ENCODE data around the gene HPN.
"Not testable (repeated sequence)": the region's sequence is repeated elsewhere in the genome, so short reads cannot be mapped to it uniquely, and the experiment has no call there.

HPN gene

GRCh38 chr19:35000647-35001501, 40.6 kb upstream of the HPN start:
- WGBS, 2 experiments (ENCODE audit: insufficient coverage in 2 of 2) = 2% methylated on average over 17 to 27 of the region's 46 CpGs
- peaks cover 25% of the 10 kb centered on the region for H3K36me3 ChIP-seq (ENCODE audit: control insufficient read depth, insufficient read depth, low read length)
- peaks cover 21% of the 10 kb centered on the region for H3K4me1 ChIP-seq (ENCODE audit: control insufficient read depth, insufficient read depth, low read length, poor library complexity, severe bottlenecking)
- H3K9me3 ChIP-seq (ENCODE audit: control insufficient read depth, low read length) = no peaks in the 10 kb centered on the region
- H3K27ac ChIP-seq (ENCODE audit: low read depth, low read length, severe bottlenecking) = peak overlapping the region; percentile 36
- H3K4me3 ChIP-seq (ENCODE audit: extremely low read depth, insufficient read depth, low read length, poor library complexity, severe bottlenecking) = peak overlapping the region; percentile 72

DNA sequence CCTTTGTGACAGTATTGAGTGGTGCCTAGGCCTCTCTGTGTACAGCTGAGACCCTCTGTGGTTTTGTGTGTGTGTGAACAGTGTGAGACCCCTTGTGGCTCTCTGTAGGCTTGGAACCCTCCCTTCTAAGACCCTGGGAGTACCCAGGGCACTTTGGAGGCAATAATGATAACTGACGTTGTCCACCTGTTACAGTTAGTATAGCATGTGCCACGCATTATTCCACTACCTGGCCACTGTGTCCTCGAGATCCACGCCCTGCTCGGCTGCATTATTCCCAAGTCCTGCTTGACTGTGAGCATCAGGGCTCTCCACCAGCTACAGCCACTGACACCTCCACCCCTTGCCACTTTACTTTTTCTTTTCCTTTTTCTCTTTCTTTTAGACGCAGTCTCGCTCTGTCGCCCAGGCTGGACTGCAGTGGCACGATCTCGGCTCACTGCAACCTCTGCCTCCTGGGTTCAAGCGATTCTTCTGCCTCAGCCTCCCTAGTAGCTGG, 39.4 kb upstream of the HPN start:
- 93 to 95% methylated on average over 10 of the region's 11 CpGs for WGBS, 2 experiments (ENCODE audit: insufficient coverage in 2 of 2)

GRCh38 chr19:35004517-35005255, 36.8 kb upstream of the HPN start:
- Histone ChIP-seq H3K27ac (ENCODE audit: low read depth, low read length, severe bottlenecking) (no peak overlapping the region), H3K4me1 (ENCODE audit: control insufficient read depth, insufficient read depth, low read length, poor library complexity, severe bottlenecking) (peaks cover 4% of the 10 kb centered on the region), H3K36me3 (ENCODE audit: control insufficient read depth, insufficient read depth, low read length) (peaks cover 59% of the 10 kb centered on the region), H3K4me3 (ENCODE audit: extremely low read depth, insufficient read depth, low read length, poor library complexity, severe bottlenecking) (no peak overlapping the region), H3K9me3 (ENCODE audit: control insufficient read depth, low read length) (no peaks in the 10 kb centered on the region)
- 95 to 97% methylated on average over 13 to 16 of the region's 18 CpGs for WGBS, 2 experiments (ENCODE audit: insufficient coverage in 2 of 2)

More for the DNA sequence above, 39.4 kb upstream of the HPN start:
- Histone ChIP-seq H3K9me3 (ENCODE audit: control insufficient read depth, low read length) (no peaks in the 10 kb centered on the region), H3K27ac (ENCODE audit: low read depth, low read length, severe bottlenecking) (no peak overlapping the region), H3K4me3 (ENCODE audit: extremely low read depth, insufficient read depth, low read length, poor library complexity, severe bottlenecking) (no peak overlapping the region), H3K36me3 (ENCODE audit: control insufficient read depth, insufficient read depth, low read length) (peaks cover 38% of the 10 kb centered on the region), H3K4me1 (ENCODE audit: control insufficient read depth, insufficient read depth, low read length, poor library complexity, severe bottlenecking) (peaks cover 21% of the 10 kb centered on the region)

DNA sequence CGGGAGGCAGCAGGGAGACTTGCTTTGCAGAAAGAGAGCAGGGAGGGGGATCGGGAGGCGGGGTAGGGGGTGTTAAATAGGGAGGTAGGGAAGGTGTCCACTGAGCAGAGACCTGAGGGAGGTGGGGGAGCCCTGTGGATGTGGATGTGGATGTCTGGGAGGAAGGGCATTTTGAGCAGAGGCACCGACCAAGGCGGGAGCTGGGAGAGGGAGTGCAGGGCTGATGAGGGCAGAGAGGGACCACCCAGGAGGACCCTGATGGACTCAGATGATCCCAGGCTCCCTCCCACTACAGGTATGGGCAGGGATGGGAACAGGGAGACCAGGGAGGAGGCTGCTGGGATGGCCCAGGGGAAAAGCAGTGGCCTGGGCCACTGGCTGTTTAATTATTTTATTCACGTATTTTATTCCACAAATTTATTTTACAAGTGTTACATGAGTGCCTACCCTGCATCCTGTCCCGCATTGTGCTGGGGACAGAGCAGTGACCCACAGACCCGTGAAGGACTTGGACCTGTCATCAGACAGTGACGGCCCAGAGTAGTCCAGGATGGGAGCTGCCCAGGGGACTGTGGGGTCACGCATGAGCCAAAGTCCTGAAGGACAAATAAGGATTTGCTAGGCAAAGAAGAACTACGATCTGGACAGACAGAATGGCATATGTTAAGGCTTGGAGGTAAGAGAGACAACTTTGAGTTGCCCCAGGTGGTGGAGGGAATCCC, 36.1 kb upstream of the HPN start:
- 94 to 95% methylated on average over 11 of the region's 11 CpGs for WGBS, 2 experiments (ENCODE audit: insufficient coverage in 2 of 2)
- Histone ChIP-seq H3K36me3 (ENCODE audit: control insufficient read depth, insufficient read depth, low read length) (peaks cover 67% of the 10 kb centered on the region), H3K4me1 (ENCODE audit: control insufficient read depth, insufficient read depth, low read length, poor library complexity, severe bottlenecking) (peaks cover 4% of the 10 kb centered on the region), H3K27ac (ENCODE audit: low read depth, low read length, severe bottlenecking) (no peak overlapping the region), H3K4me3 (ENCODE audit: extremely low read depth, insufficient read depth, low read length, poor library complexity, severe bottlenecking) (no peak overlapping the region), H3K9me3 (ENCODE audit: control insufficient read depth, low read length) (no peaks in the 10 kb centered on the region)

DNA sequence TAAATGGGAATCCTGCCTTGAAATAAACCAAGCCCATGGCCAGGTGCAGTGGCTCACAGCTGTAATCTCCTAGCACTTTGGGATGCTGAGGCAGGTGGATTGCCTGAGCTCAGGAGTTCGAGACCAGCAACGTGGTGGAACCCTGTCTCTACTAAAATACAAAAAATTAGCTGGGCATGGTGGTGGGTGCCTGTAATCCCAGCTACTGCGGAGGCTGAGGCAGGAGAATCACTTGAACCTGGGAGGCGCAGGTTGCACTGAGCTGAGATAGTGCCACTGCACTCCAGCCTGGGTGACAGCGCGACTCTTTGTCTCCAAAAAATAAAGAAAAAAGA, 35.5 kb upstream of the HPN start:
- not testable (repeated sequence) for H3K4me3 ChIP-seq (ENCODE audit: extremely low read depth, insufficient read depth, low read length, poor library complexity, severe bottlenecking); H3K9me3 ChIP-seq (ENCODE audit: control insufficient read depth, low read length); H3K4me1 ChIP-seq (ENCODE audit: control insufficient read depth, insufficient read depth, low read length, poor library complexity, severe bottlenecking); H3K27ac ChIP-seq (ENCODE audit: low read depth, low read length, severe bottlenecking)
- WGBS, 2 experiments (ENCODE audit: insufficient coverage in 2 of 2) = 96 to 99% methylated on average over 4 to 6 of the region's 6 CpGs
- peaks cover 72% of the 10 kb centered on the region for H3K36me3 ChIP-seq (ENCODE audit: control insufficient read depth, insufficient read depth, low read length)

DNA sequence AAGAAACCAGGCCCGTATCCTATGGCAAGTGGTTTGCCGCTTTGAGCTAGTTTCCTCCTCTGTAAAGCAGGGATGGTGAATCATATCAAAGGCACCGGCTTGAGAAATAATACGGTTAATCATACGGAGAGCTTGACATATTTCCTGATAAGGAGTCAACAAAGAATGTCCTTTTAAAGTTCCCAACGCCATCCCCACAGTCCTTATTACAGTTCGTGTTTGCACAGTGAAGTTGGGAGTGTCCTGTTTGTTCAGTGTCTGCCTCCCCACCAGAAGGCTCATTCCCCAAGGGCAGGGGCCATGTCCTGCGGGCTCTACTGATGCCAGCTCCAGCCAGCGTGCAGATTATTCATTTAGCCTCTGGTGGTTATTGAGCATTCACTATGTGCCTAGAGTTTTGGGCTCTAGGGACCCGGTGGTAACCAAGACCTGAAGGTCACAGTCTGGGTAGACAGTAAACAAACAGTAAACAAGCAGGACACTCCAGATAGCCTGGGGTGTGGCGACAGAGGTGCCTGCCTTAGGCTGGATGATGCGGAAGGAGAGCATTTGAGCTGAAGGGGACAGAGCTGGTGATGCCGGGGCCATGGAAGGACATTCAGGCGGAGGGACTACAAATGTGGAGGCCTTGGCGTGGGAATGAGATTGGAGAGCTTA, 35.1 kb upstream of the HPN start:
- 95 to 96% methylated on average over 11 to 15 of the region's 15 CpGs for WGBS, 2 experiments (ENCODE audit: insufficient coverage in 2 of 2)
- H3K36me3 ChIP-seq (ENCODE audit: control insufficient read depth, insufficient read depth, low read length) = peaks cover 76% of the 10 kb centered on the region
- no peak overlapping the region for H3K27ac ChIP-seq (ENCODE audit: low read depth, low read length, severe bottlenecking)
- peaks cover 4% of the 10 kb centered on the region for H3K4me1 ChIP-seq (ENCODE audit: control insufficient read depth, insufficient read depth, low read length, poor library complexity, severe bottlenecking)
- no peaks in the 10 kb centered on the region for H3K9me3 ChIP-seq (ENCODE audit: control insufficient read depth, low read length)
- H3K4me3 ChIP-seq (ENCODE audit: extremely low read depth, insufficient read depth, low read length, poor library complexity, severe bottlenecking) = no peak overlapping the region

GRCh38 chr19:35006999-35007365, 34.5 kb upstream of the HPN start:
- 94 to 99% methylated on average over 5 of the region's 5 CpGs for WGBS, 2 experiments (ENCODE audit: insufficient coverage in 2 of 2)
- H3K4me3 ChIP-seq (ENCODE audit: extremely low read depth, insufficient read depth, low read length, poor library complexity, severe bottlenecking) = no peak overlapping the region
- H3K4me1 ChIP-seq (ENCODE audit: control insufficient read depth, insufficient read depth, low read length, poor library complexity, severe bottlenecking) = peaks cover 4% of the 10 kb centered on the region
- no peaks in the 10 kb centered on the region for H3K9me3 ChIP-seq (ENCODE audit: control insufficient read depth, low read length)
- H3K36me3 ChIP-seq (ENCODE audit: control insufficient read depth, insufficient read depth, low read length) = peaks cover 78% of the 10 kb centered on the region
- H3K27ac ChIP-seq (ENCODE audit: low read depth, low read length, severe bottlenecking) = no peak overlapping the region

- not testable (repeated sequence) for H3K9me3 ChIP-seq (ENCODE audit: control insufficient read depth, low read length); H3K4me3 ChIP-seq (ENCODE audit: extremely low read depth, insufficient read depth, low read length, poor library complexity, severe bottlenecking); H3K27ac ChIP-seq (ENCODE audit: low read depth, low read length, severe bottlenecking); H3K4me1 ChIP-seq (ENCODE audit: control insufficient read depth, insufficient read depth, low read length, poor library complexity, severe bottlenecking)
- 60% methylated on average over 1 of the region's 8 CpGs; no CpG with 5 or more reads in 1 of the 2 experiments for WGBS, 2 experiments (ENCODE audit: insufficient coverage in 2 of 2)
- peaks cover 81% of the 10 kb centered on the region for H3K36me3 ChIP-seq (ENCODE audit: control insufficient read depth, insufficient read depth, low read length)
Measured at GRCh38 chr19:35007427-35007826, 34.1 kb upstream of the HPN start.

DNA sequence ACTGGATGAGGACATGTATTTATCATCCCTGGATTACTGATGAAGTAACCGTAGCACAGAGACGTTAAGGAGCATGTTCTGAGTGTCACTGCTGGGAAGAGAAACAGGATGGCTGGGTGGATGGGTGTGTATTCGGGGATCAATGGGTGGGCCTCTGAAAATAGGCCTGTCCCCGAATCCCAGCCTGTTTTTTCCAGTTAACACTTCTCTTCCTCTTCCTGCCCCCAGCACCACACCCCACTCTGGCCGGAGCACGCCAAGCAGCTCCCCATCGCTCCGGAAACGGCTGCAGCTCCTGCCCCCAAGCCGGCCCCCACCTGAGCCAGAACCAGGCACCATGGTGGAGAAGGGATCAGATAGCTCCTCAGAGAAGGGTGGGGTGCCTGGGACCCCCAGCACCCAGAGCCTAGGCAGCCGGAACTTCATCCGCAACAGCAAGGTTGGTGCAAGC, 32.6 kb upstream of the HPN start:
- 95% methylated on average over 3 to 8 of the region's 12 CpGs for WGBS, 2 experiments (ENCODE audit: insufficient coverage in 2 of 2)

More for the DNA sequence above, 32.6 kb upstream of the HPN start:
- Histone ChIP-seq H3K27ac (ENCODE audit: low read depth, low read length, severe bottlenecking) (no peak overlapping the region), H3K4me3 (ENCODE audit: extremely low read depth, insufficient read depth, low read length, poor library complexity, severe bottlenecking) (no peak overlapping the region), H3K36me3 (ENCODE audit: control insufficient read depth, insufficient read depth, low read length) (peaks cover 85% of the 10 kb centered on the region), H3K9me3 (ENCODE audit: control insufficient read depth, low read length) (no peaks in the 10 kb centered on the region), H3K4me1 (ENCODE audit: control insufficient read depth, insufficient read depth, low read length, poor library complexity, severe bottlenecking) (no peaks in the 10 kb centered on the region)
